Breast epithelium (tissue), 4 donors: Measurements from ENCODE around the gene IL12RB2. TPM values are rescaled to one million over a fixed set of nuclear protein-coding genes. Genes with fewer than 3 reads are reported as not detected.

Source experiments
- DNase-seq, 2 donors: peaks; one replicate each; pipeline ENCODE4 v3.0.0-alpha.2; 2019; ENCODE audit warnings: low spot score in 2 of 2
- H3K27ac ChIP-seq, 2 donors: fragments of 200-600 bp; sonication (generic) in 1 of 2; one replicate each; pipeline ENCODE4 v1.5.1; 2016 to 2019; ENCODE audit warnings: mild to moderate bottlenecking in 1 of 2
- H3K27me3 ChIP-seq, 2 donors: fragments of 200-600 bp; sonication (generic) in 1 of 2; one replicate each; pipeline versions ENCODE4 v1.5.1 to v1.6.0; 2017 to 2019; ENCODE audit warnings: control low read depth in 1 of 2, mild to moderate bottlenecking in 1 of 2
- H3K36me3 ChIP-seq: fragments of 200-600 bp; one replicate; pipeline ENCODE4 v1.5.1; 2019
- H3K4me1 ChIP-seq, 2 donors: fragments of 200-600 bp; sonication (generic); one replicate each; pipeline ENCODE4 v1.5.1; 2016 to 2019; ENCODE audit warnings: control low read depth in 1 of 2
- H3K4me3 ChIP-seq, 3 donors: fragments of 200-600 bp; sonication (generic); 1 replicate in 2 of 3; 2 replicates in 1 of 3; pipeline ENCODE4 v1.5.1; 2016 to 2019; ENCODE audit warnings: mild to moderate bottlenecking in 3 of 3, moderate library complexity in 2 of 3
- H3K9me3 ChIP-seq, 2 donors: fragments of 200-600 bp; sonication (generic) in 1 of 2; one replicate each; pipeline ENCODE4 v1.5.1; 2016 to 2019; ENCODE audit warnings: control low read depth in 1 of 2
- CTCF ChIP-seq, 3 donors: fragments of 450-650 bp; IDR thresholded peaks; one replicate each; pipeline ENCODE4 v1.5.1; 2016 to 2017; ENCODE audit warnings: antibody characterized with exemption in 3 of 3, mild to moderate bottlenecking in 3 of 3, moderate library complexity in 3 of 3
- POLR2A ChIP-seq: fragments of 450-650 bp; IDR thresholded peaks from one replicate; pipeline ENCODE4 v1.6.1; 2016; ENCODE audit warnings: antibody characterized with exemption, mild to moderate bottlenecking, moderate library complexity
- POLR2AphosphoS5 ChIP-seq, 3 donors: sonication (generic); formaldehyde crosslinking; IDR thresholded peaks; one replicate each; pipeline ENCODE4 v1.6.1; 2017; ENCODE audit warnings: antibody characterized with exemption in 3 of 3
- intact Hi-C: fragments of 100-400 bp; cut with DNase I; formaldehyde crosslinking; loops from one replicate; pipeline ENCODE4 v1.15.1; 2023; ENCODE audit warnings: low total_unique reads
- total RNA-seq, 3 donors: library from RNA; depleted of rRNA; stranded (reverse); fragments of >200 nt; gene quantifications; one replicate each; pipeline ENCODE4 v1.1.0, GENCODE V29; 2016

Gene IL12RB2
- total RNA-seq, 3 donors from 2014 or later, result 0.33 to 5.1 (median 0.59) TPM

GRCh38 chr1:67429528-67430357 is 122.1 kb downstream of the IL12RB2 start:
- intact Hi-C loops, result no loop called here
- peak overlapping the region; percentile 90 to 92 for H3K27ac ChIP-seq
- H3K27me3 ChIP-seq, result no peaks in the 10 kb centered on the region
- peak; percentile 19 to 57 for DNase-seq
- peak in 1 of 3 donors; percentile 83 for TF ChIP-seq POLR2AphosphoS5 (IDR thresholded peaks at IDR 0.05)
- TF ChIP-seq CTCF (IDR thresholded peaks at IDR 0.05), result no peak
- no peak for TF ChIP-seq POLR2A
- no peaks in the 10 kb centered on the region for H3K36me3 ChIP-seq
- peaks cover 0 to 5% of the 10 kb centered on the region in 2 donors for H3K4me1 ChIP-seq
- no peaks in the 10 kb centered on the region for H3K9me3 ChIP-seq
- H3K4me3 ChIP-seq, result peak overlapping the region; percentile 79 to 91 (median 84)

DNA sequence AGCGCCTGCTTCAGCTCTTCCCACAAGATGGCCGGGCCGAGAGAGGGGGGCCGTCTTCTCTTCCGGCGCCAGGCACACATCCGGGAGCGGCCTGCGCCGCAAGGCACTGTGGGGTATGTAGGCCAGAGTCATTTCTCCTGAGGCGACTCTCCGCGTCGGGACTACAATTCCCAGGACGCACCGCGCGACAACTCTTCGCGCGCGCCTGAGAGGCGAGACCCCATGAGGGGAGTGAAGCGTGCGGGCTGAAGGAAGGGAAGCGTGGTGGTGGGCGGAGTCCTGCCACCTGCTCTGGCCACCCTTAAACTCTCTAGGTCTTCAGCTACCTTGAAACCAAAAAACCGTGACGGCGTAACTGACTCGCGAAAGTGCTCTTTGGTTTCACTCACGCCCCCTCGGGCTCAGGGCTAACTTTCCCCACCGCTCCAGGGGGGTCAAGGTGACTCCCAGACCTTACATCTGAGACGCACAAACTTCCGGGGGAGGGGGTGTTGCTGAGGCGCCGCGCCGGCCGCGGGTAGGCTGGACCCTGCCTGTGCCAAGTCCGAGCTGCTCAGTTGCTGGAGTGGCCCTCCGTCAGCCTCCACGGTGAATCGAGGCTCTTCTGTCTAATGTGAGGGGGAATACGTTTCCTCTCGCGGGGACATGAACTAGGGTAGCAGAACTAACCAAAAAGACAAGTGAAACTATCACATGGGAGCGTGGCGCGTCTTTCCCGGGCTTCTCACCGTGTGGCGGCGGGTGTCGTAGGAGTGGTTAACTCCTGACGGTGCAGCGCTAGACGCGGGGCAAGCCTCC is 122.9 kb downstream of the IL12RB2 start, which contains the start of gene SERBP1:
SERBP1 (minus strand) TSS at position 45 of the 798 bp plus-strand sequence. CDS start 102 bp downstream, outside the sequence.
- intact Hi-C loops, result no loop called here
- DNase-seq, result peak; percentile 94 to 96

GRCh38 chr1:67431156-67431765 is 123.6 kb downstream of the IL12RB2 start:
- intact Hi-C loops, result no loop called here
- H3K4me3 ChIP-seq, result peak overlapping the region; percentile 79 to 91 (median 84)
- H3K4me1 ChIP-seq, result peaks cover 0 to 5% of the 10 kb centered on the region in 2 donors
- no peak for TF ChIP-seq POLR2AphosphoS5 (IDR thresholded peaks at IDR 0.05)
- TF ChIP-seq POLR2A, result no peak
- no peaks in the 10 kb centered on the region for H3K36me3 ChIP-seq
- H3K27ac ChIP-seq, result peak overlapping the region; percentile 90 to 92
- no peaks in the 10 kb centered on the region for H3K9me3 ChIP-seq
- no peak for DNase-seq
- H3K27me3 ChIP-seq, result no peaks in the 10 kb centered on the region

More for the DNA sequence above, 122.9 kb downstream of the IL12RB2 start, which contains the start of gene SERBP1:
- TF ChIP-seq POLR2A (peak; percentile 27), CTCF (IDR thresholded peaks at IDR 0.05) (no peak), POLR2AphosphoS5 (IDR thresholded peaks at IDR 0.05) (peak in 2 of 3 donors; percentile 89 to 94)
- Histone ChIP-seq H3K36me3 (no peaks in the 10 kb centered on the region), H3K4me1 (peaks cover 0 to 5% of the 10 kb centered on the region in 2 donors), H3K27ac (peak within 1 kb of the TSS; percentile 90 to 92), H3K9me3 (no peaks in the 10 kb centered on the region), H3K4me3 (peak within 1 kb of the TSS; percentile 79 to 91 (median 84)), H3K27me3 (no peaks in the 10 kb centered on the region)

GRCh38 chr1:67431869-67432578 is 124.4 kb downstream of the IL12RB2 start:
- Histone ChIP-seq H3K36me3 (no peaks in the 10 kb centered on the region), H3K4me1 (no peaks in the 10 kb centered on the region), H3K4me3 (peak overlapping the region in 2 of 3 donors; percentile 79 to 84), H3K27ac (peak overlapping the region; percentile 90 to 92), H3K9me3 (no peaks in the 10 kb centered on the region), H3K27me3 (no peaks in the 10 kb centered on the region)
- intact Hi-C loops, result no loop called here
- no peak for DNase-seq
- no peak for TF ChIP-seq POLR2AphosphoS5 (IDR thresholded peaks at IDR 0.05)
- no peak for TF ChIP-seq POLR2A
- no peak for TF ChIP-seq CTCF (IDR thresholded peaks at IDR 0.05)

GRCh38 chr1:67432745-67433144 is 125.1 kb downstream of the IL12RB2 start:
- TF ChIP-seq POLR2AphosphoS5 (IDR thresholded peaks at IDR 0.05) (no peak), POLR2A (no peak), CTCF (IDR thresholded peaks at IDR 0.05) (no peak)
- H3K36me3 ChIP-seq, result no peaks in the 10 kb centered on the region
- H3K27ac ChIP-seq, result no peak overlapping the region
- H3K27me3 ChIP-seq, result no peaks in the 10 kb centered on the region
- intact Hi-C loops, result no loop called here
- H3K4me3 ChIP-seq, result no peak overlapping the region
- no peaks in the 10 kb centered on the region for H3K9me3 ChIP-seq
- no peaks in the 10 kb centered on the region for H3K4me1 ChIP-seq
- no peak for DNase-seq
